Measurements from ENCODE around the gene TTC23. TPM values are rescaled to one million over a fixed set of nuclear protein-coding genes. Genes with fewer than 3 reads are reported as not detected.

Gene TTC23
- total and polyA plus RNA-seq, 2 donors (not counting 3 experiments of a cell fraction or from before 2014, with no cell fraction given) = 4.1 to 27.3 TPM

DNA sequence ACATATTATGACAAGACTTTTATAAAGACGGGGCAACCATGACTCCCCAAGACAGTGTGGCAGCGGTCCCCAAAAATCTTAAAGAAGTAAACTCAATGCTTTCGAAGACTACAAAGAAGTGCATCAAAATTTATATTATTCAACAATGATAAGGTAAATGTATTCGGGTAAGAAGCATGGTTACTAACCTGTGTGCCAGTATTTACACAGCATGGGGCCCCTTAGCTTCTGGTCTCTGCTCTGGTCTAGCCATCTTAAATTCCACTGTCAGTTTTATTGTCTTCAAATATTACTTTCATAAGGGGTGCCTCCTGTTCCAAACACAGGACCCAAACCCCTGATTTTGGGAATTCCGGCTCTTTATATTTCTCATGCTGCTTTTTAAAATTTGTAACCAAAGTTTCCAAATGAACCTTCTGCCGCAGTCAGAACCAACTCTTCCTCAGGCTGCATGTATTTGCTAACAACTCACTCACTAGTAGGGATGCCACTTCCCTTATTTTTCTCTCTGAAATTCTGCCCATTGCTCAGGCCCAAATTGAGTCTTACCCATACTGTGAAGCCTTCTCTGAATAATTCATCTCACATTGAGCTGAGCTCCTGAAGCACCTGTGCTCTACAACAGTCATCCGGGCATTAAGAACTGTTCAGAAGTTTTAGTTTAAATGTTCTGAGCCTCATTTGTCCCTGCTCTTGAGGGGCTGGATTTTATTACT lies 1.2 kb downstream of the TTC23 start:
- Histone ChIP-seq H3K9me1 (replicated peaks; ENCODE audit: control insufficient read depth, extremely low read depth, insufficient read depth, low read length) (no peaks in the 10 kb centered on the region), H3K4me1 (ENCODE audit: control insufficient read depth, extremely low read depth, insufficient read depth, low read length) (peaks cover 25% of the 10 kb centered on the region), H3K9ac (replicated peaks; ENCODE audit: extremely low read depth, insufficient read depth, low read length) (peak overlapping the region; percentile 100), H3K4me2 (ENCODE audit: insufficient read depth, low read length) (peak overlapping the region; percentile 80), H3K4me3 (replicated peaks in 1 of 3; ENCODE audit: insufficient read depth in 1 of 3, low read depth in 1 of 3, low read length in 3 of 3) (peak overlapping the region in 1 of 3 experiments; percentile 100), H3K36me3 (ENCODE audit: control insufficient read depth in 2 of 2, extremely low read depth in 1 of 2, insufficient read depth in 2 of 2, low read length in 2 of 2) (no peaks in the 10 kb centered on the region), H2AFZ (ENCODE audit: low read depth, low read length) (no peak overlapping the region), H3K27ac (ENCODE audit: insufficient read depth, low read depth, low read length) (peak overlapping the region; percentile 8), H3K9me3 (replicated peaks; ENCODE audit: control insufficient read depth, insufficient read depth, low read length) (no peaks in the 10 kb centered on the region), H3K79me2 (ENCODE audit: control insufficient read depth, insufficient read depth, low read length) (peaks cover 32% of the 10 kb centered on the region), H3K27me3 (ENCODE audit: control insufficient read depth in 2 of 2, insufficient read depth in 2 of 2, low read length in 2 of 2) (no peaks in the 10 kb centered on the region), H4K20me1 (replicated peaks; ENCODE audit: control insufficient read depth, extremely low read depth, insufficient read depth, low read length) (no peaks in the 10 kb centered on the region)
- dilution Hi-C loops (cut with MboI; ENCODE audit: extremely low pct_ligation_motif_present, low sequenced_read_pairs) (no loop called here), intact Hi-C loops (cut with micrococcal nuclease) (no loop called here)
- FAIRE-seq = no peak
- no peak for DNase-seq (ENCODE audit: low read depth, low spot score)
- CTCF ChIA-PET = no interaction called here
- POLR2A ChIA-PET = no interaction called here
- no TSS peak for BruUV-seq (replicated peaks)
- no peak for TF ChIP-seq MYC (IDR thresholded peaks at IDR 0.05; ENCODE audit: low read depth, low read length)
- TF ChIP-seq FOS (IDR thresholded peaks at IDR 0.05; ENCODE audit: borderline replicate concordance, insufficient read depth, low read length) = no peak
- no peak for TF ChIP-seq POLR2A (IDR thresholded peaks at IDR 0.05; ENCODE audit: low read depth, low read length)
- TF ChIP-seq, protein P1, sequence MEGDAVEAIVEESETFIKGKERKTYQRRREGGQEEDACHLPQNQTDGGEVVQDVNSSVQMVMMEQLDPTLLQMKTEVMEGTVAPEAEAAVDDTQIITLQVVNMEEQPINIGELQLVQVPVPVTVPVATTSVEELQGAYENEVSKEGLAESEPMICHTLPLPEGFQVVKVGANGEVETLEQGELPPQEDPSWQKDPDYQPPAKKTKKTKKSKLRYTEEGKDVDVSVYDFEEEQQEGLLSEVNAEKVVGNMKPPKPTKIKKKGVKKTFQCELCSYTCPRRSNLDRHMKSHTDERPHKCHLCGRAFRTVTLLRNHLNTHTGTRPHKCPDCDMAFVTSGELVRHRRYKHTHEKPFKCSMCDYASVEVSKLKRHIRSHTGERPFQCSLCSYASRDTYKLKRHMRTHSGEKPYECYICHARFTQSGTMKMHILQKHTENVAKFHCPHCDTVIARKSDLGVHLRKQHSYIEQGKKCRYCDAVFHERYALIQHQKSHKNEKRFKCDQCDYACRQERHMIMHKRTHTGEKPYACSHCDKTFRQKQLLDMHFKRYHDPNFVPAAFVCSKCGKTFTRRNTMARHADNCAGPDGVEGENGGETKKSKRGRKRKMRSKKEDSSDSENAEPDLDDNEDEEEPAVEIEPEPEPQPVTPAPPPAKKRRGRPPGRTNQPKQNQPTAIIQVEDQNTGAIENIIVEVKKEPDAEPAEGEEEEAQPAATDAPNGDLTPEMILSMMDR (IDR thresholded peaks at IDR 0.05; ENCODE audit: extremely low read depth in 1 of 2, insufficient read depth in 1 of 2, low read depth in 1 of 2, low read length in 2 of 2) = no peak
- no peak for TF ChIP-seq JUN (IDR thresholded peaks at IDR 0.05; ENCODE audit: borderline replicate concordance, insufficient read depth, insufficient read length, low read depth)
- TF ChIP-seq GATA2 (IDR thresholded peaks at IDR 0.05; ENCODE audit: insufficient read depth, insufficient read length, low read depth, low read length) = no peak
- TF ChIP-seq, protein P2, sequence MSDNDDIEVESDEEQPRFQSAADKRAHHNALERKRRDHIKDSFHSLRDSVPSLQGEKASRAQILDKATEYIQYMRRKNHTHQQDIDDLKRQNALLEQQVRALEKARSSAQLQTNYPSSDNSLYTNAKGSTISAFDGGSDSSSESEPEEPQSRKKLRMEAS (IDR thresholded peaks at IDR 0.05; ENCODE audit: insufficient read depth, insufficient read length) = no peak
- no peak for TF ChIP-seq POLR2AphosphoS5 (IDR thresholded peaks at IDR 0.05; ENCODE audit: insufficient read depth, low read depth, low read length)
- TF ChIP-seq EZH2 (IDR thresholded peaks at IDR 0.05; ENCODE audit: borderline replicate concordance, low read depth, low read length, severe bottlenecking) = no peak

Measured in endothelial cell of umbilical vein (primary cell).